ENCODE data around the gene UNC93B1.

UNC93B1 gene

DNA sequence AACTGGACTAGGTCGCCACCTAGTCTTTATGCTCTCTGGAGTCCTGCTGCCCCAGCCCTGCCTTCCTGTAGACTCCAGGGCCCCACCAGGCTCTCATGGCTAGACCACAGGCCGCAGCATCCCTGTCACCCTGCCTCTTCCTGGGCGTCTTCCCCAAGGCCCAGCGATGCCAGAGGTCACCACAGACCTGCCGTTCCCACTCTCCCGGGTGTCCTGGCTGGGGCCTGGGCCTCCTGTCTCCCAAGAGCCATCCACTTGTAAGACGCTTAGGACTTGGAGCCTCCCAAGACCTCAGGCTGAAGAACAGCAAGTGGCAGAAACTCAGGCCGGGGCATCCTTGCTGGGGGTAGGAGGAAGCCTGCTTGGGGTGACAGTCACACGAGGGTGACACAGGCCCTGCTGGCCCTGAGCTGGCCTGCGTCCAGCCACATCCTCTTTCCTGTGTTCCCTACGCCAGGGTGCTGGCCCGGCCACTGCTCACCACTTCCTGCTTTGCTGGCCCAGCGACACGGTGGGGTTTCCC, 32.9 kb upstream of the UNC93B1 start:
- H3K27me3 Mint-ChIP-seq, result no peaks in the 10 kb centered on the region
- H3K27ac Mint-ChIP-seq, result peak overlapping the region; percentile 98
- ATAC-seq (replicated peaks), result peak; percentile 58
- peak overlapping the region; percentile 66 to 75 for H3K4me3 Mint-ChIP-seq
- peaks cover 26% of the 10 kb centered on the region for H3K36me3 Mint-ChIP-seq (ENCODE audit: insufficient read depth)
- DNase-seq, result peak; percentile 24 to 32 (median 29)
- H3K4me1 Mint-ChIP-seq (ENCODE audit: low read depth in 2 of 2), result peaks cover 34 to 40% of the 10 kb centered on the region in 2 donors
- no peaks in the 10 kb centered on the region for H3K9me3 Mint-ChIP-seq

DNA sequence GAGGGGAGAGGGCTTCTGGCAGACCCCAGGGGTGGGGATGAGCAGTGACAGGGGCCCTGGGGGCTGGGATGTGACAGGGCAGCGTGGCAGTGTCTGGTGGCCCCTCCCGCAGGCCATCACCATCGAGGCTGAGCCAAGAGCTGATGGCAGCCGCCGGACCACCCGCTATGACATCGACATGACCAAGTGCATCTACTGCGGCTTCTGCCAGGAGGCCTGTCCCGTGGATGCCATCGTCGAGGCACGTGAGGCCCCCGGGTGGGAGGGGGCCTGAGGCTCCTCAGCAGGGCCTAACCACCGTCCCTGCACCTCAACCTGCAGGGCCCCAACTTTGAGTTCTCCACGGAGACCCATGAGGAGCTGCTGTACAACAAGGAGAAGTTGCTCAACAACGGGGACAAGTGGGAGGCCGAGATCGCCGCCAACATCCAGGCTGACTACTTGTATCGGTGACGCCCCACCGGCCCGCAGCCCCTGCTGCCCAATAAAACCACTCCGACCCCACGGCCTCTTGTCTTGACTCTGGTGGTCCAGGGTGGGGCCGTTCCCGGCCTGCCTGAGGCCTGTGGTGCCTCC, 32.3 kb upstream of the UNC93B1 start:
- H3K4me3 Mint-ChIP-seq, result peak overlapping the region; percentile 66 to 75
- peak overlapping the region; percentile 98 for H3K27ac Mint-ChIP-seq
- ATAC-seq (replicated peaks) (no peak), DNase-seq (no peak)
- H3K9me3 Mint-ChIP-seq, result no peaks in the 10 kb centered on the region
- peaks cover 30% of the 10 kb centered on the region for H3K36me3 Mint-ChIP-seq (ENCODE audit: insufficient read depth)
- peaks cover 36 to 43% of the 10 kb centered on the region in 2 donors for H3K4me1 Mint-ChIP-seq (ENCODE audit: low read depth in 2 of 2)
- no peaks in the 10 kb centered on the region for H3K27me3 Mint-ChIP-seq

DNA sequence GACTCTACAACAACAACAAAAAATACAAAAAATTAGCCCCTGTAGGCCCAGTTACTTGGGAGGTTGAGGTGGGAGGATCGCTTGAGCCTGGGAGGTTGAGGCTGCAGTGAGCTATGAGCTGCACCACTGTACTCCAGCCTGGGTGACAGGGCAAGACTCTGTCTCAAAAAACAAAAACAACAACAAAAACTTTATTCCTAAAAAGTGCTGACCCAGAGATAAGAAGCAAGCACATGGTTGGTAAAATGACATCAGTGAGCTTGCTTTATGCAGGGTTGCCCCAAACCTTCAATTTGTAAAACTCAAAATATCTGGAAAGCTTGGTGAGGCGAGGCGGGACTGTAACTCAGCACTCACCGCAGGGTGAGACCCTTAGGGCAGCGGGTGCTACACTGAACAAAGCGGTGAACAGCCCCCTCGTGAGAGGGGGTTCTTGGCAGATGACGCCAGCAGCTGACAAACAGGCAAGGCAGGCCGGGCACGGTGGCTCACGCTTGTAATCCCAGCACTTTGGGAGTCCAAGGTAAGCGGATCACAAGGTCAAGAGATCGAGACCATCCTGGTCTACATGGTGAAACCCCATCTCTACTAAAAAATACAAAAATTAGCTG, 31.5 kb upstream of the UNC93B1 start:
- Mint-ChIP-seq H3K9me3 (no peaks in the 10 kb centered on the region), H3K4me1 (ENCODE audit: low read depth in 2 of 2) (peaks cover 33 to 44% of the 10 kb centered on the region in 2 donors), H3K27me3 (no peaks in the 10 kb centered on the region), H3K36me3 (ENCODE audit: insufficient read depth) (peaks cover 38% of the 10 kb centered on the region), H3K4me3 (peak overlapping the region; percentile 29 to 75), H3K27ac (peak overlapping the region in 1 of 2 donors; percentile 98)
- ATAC-seq (replicated peaks), result no peak
- DNase-seq, result no peak

DNA sequence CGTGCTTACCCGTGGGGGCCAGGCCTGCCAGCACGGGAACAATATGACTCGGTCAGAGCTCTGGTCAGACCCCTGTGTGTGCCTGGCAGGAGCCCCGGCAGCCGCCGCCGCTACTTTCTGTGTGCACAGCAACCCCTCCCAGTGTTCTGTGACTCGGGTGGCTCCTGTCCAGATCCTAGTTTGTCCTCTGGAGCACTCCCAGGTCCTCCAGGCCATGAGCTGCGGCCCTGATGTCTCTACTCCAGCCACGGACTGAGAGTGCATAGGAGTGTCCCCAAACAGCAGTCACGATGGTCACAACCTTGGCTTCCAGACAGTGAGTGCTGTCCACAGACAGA, 29.8 kb upstream of the UNC93B1 start:
- Mint-ChIP-seq H3K27me3 (no peaks in the 10 kb centered on the region), H3K27ac (peak overlapping the region in 1 of 2 donors; percentile 67), H3K9me3 (no peaks in the 10 kb centered on the region), H3K4me3 (no peak overlapping the region), H3K4me1 (ENCODE audit: low read depth in 2 of 2) (peaks cover 33 to 40% of the 10 kb centered on the region in 2 donors), H3K36me3 (ENCODE audit: insufficient read depth) (peaks cover 41% of the 10 kb centered on the region)
- no peak for DNase-seq
- no peak for ATAC-seq (replicated peaks)

DNA sequence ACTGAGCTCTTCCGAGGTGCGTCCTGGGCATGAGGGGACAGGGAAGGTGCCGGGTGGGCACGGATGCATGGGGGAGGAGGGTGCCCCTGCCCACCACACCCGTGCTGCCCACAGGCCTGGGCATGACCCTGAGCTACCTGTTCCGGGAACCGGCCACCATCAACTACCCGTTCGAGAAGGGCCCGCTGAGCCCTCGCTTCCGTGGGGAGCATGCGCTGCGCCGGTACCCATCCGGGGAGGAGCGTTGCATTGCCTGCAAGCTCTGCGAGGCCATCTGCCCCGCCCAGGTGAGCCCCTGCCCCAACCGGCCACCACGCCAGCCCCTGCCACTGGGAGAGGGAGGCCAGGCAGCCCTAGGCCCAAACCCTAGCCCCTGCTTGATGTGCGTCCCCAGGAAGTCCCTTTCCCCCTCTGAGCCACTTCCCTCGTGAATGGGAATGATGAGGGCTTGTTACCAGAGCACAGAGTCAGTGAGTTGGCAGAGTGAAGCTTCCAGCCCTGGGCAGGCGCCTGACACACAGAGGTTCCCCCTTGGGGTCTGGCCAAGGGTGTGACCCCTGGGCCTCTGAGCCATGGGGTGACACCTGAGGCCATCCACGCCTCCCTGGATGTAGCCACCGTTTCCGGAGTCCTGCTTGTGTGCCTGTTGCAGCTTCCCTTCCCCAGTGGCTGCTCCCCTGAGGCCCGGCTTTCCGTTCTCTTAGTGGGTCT, 29.3 kb upstream of the UNC93B1 start:
- H3K27ac Mint-ChIP-seq, result peak overlapping the region in 1 of 2 donors; percentile 67
- H3K4me1 Mint-ChIP-seq (ENCODE audit: low read depth in 2 of 2), result peaks cover 33 to 40% of the 10 kb centered on the region in 2 donors
- H3K9me3 Mint-ChIP-seq, result no peaks in the 10 kb centered on the region
- H3K4me3 Mint-ChIP-seq, result no peak overlapping the region
- H3K36me3 Mint-ChIP-seq (ENCODE audit: insufficient read depth), result peaks cover 42% of the 10 kb centered on the region
- no peak for ATAC-seq (replicated peaks)
- H3K27me3 Mint-ChIP-seq, result no peaks in the 10 kb centered on the region
- no peak for DNase-seq

DNA sequence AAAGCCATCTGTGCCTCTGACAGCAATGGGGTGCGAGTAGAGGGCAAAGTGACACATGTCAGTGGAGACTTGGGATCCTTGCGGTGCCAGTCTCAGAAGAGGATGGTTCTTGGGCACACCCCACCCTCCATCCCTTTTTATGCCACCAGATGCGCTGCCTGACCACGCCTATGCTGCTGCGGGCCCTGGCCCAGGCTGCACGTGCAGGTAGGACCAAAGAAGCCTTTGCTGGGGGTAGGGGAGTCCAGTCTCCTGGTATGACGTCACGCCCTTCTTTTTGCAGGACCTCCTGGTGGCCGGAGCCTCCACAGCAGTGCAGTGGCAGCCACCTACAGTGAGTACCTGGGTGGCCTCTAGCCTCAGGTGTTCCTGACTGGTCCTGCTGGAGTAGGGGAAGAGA, 28.1 kb upstream of the UNC93B1 start:
- H3K27me3 Mint-ChIP-seq, result no peaks in the 10 kb centered on the region
- H3K4me1 Mint-ChIP-seq (ENCODE audit: low read depth in 2 of 2), result peaks cover 26 to 33% of the 10 kb centered on the region in 2 donors

DNA sequence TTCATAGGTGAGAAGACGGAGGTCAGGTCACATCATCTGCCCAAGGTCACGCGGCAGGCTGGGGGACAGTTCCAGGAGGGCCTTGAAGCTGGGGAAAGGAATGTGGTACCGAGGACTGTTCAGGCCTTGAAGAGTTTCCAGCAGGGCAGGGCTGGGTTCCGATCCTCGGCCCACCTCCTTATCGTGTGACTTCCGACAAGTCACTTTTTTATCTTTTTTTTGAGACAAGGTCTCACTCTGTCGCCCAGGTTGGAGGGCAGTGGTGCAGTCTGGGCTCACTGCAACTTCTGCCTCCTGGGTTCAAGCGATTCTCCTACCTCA, 27.2 kb upstream of the UNC93B1 start:
- no peak for ATAC-seq (replicated peaks)
- Mint-ChIP-seq H3K27me3 (no peaks in the 10 kb centered on the region), H3K27ac (peak overlapping the region; percentile 47 to 92), H3K4me3 (peak overlapping the region; percentile 91 to 92), H3K36me3 (ENCODE audit: insufficient read depth) (peaks cover 39% of the 10 kb centered on the region), H3K4me1 (ENCODE audit: low read depth in 2 of 2) (peaks cover 17 to 27% of the 10 kb centered on the region in 2 donors), H3K9me3 (no peaks in the 10 kb centered on the region)
- no peak for DNase-seq

More for the DNA sequence above, 28.1 kb upstream of the UNC93B1 start:
- Mint-ChIP-seq H3K36me3 (ENCODE audit: insufficient read depth) (peaks cover 42% of the 10 kb centered on the region), H3K27ac (peak overlapping the region; percentile 47 to 92), H3K4me3 (peak overlapping the region; percentile 91 to 92), H3K9me3 (no peaks in the 10 kb centered on the region)
- DNase-seq (no peak), ATAC-seq (replicated peaks) (no peak)

DNA sequence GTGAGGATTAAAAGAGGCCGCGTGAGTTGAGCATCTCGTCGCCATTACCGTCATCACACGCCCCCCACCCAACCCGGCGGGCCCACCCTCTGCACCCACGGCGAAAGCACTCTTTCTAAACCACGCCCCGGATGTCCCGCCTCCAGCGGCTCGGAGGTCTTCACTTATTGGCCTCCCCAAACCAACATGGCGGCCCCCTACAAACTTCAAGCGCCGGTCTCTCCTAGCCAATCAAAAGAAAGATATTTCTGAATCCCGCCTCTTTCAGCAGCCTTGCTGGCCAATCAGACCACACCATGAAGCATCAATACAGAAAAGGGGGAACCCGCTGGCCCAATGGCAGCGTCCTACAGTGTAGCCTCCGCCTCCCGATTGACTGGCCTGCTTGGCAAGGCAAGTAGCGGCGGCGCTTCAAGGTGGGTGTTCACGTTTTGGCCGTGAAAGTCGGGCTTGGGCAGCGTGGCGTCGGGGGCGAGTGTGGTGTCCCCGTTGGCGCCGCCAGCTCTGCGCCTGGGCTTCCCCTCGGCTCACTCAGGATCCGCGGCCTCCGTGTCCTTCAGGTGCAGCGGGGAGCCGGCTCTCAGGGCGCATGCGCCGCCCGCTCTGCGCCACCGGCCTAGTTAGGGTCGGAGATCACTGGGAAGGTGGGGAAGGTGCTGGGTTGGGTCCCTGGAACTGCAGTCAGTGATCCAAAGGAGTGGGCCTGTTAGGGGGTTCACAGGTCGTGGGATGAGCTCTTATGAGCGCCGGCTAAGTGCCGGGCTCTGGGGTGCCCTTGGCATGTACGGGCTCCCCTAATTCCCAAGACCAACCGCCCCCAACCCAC, 26.6 kb upstream of the UNC93B1 start, which contains the start of gene NDUFS8:
NDUFS8 (plus strand) TSS at position 364 of the 826 bp plus-strand sequence. CDS start 1,471 bp downstream, outside the sequence.
- peaks cover 13 to 27% of the 10 kb centered on the region in 2 donors for H3K4me1 Mint-ChIP-seq (ENCODE audit: low read depth in 2 of 2)
- no peaks in the 10 kb centered on the region for H3K9me3 Mint-ChIP-seq
- no peaks in the 10 kb centered on the region for H3K27me3 Mint-ChIP-seq
- ATAC-seq (replicated peaks) (peak; percentile 94), DNase-seq (peak; percentile 89 to 95 (median 90))
- peak within 1 kb of the TSS; percentile 91 to 92 for H3K4me3 Mint-ChIP-seq
- peak within 1 kb of the TSS; percentile 47 to 92 for H3K27ac Mint-ChIP-seq
- peaks cover 39% of the 10 kb centered on the region for H3K36me3 Mint-ChIP-seq (ENCODE audit: insufficient read depth)

DNA sequence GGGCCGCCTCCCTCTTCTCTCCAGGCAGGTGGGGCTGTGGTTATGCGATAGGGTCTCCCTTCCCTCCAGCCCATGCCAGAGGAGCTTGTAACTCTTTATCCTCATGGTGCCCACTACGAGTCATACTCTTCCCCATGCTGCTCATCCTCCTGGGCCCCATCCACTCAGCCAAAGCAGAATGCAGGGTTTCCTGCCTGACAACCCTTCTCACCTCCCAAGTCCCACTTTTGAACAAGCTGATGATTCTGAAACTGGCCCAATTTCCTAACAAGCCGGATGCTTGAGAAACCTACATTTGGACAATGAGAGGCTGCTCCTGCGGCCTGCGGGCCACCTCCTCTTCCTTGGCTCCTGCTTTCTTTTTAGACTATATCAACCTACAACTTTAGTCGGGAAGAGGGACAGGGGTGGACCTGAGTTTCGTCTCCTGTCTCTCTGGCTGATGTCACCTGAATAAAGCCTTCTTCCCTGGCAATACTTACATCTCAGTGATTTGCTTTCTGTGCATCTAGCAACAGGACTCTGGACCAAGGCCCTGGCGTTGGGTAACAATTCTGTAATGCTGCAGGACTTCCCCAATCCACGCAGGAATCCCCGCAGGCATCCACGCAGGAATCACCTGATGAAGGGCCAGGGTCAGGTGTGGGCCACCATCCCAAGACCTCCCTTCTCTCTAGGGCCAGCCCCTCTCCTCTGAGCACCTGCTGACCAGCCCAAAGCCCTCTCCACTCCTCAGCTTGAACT, 25.1 kb upstream of the UNC93B1 start:
- no peaks in the 10 kb centered on the region for H3K9me3 Mint-ChIP-seq
- no peak for ATAC-seq (replicated peaks)
- H3K27ac Mint-ChIP-seq, result no peak overlapping the region
- peak overlapping the region; percentile 91 to 92 for H3K4me3 Mint-ChIP-seq
- H3K36me3 Mint-ChIP-seq (ENCODE audit: insufficient read depth), result peaks cover 28% of the 10 kb centered on the region
- no peak for DNase-seq
- H3K27me3 Mint-ChIP-seq, result no peaks in the 10 kb centered on the region
- H3K4me1 Mint-ChIP-seq (ENCODE audit: low read depth in 2 of 2), result peaks cover 13 to 27% of the 10 kb centered on the region in 2 donors

DNA sequence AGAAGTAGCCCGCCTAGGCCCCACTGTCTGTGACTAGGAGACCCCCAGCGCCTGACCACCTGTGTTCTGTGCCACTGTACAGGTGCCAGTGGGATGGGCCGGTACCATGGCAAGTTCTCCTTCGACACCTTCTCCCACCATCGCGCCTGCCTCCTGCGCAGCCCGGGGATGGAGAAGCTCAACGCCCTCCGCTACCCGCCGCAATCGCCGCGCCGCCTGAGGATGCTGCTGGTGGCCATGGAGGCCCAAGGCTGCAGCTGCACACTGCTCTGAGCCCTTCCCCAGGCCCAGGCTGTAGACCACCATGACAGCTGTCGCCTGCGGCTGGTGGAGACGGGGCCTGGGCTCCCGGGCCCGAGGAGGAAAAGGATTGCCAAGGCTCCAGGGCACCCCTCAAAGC, 23.8 kb upstream of the UNC93B1 start:
- DNase-seq (no peak), ATAC-seq (replicated peaks) (no peak)
- no peaks in the 10 kb centered on the region for H3K9me3 Mint-ChIP-seq
- peaks cover 13 to 25% of the 10 kb centered on the region in 2 donors for H3K4me1 Mint-ChIP-seq (ENCODE audit: low read depth in 2 of 2)
- H3K36me3 Mint-ChIP-seq (ENCODE audit: insufficient read depth), result peaks cover 24% of the 10 kb centered on the region
- H3K4me3 Mint-ChIP-seq, result no peak overlapping the region
- no peaks in the 10 kb centered on the region for H3K27me3 Mint-ChIP-seq
- H3K27ac Mint-ChIP-seq, result no peak overlapping the region

DNA sequence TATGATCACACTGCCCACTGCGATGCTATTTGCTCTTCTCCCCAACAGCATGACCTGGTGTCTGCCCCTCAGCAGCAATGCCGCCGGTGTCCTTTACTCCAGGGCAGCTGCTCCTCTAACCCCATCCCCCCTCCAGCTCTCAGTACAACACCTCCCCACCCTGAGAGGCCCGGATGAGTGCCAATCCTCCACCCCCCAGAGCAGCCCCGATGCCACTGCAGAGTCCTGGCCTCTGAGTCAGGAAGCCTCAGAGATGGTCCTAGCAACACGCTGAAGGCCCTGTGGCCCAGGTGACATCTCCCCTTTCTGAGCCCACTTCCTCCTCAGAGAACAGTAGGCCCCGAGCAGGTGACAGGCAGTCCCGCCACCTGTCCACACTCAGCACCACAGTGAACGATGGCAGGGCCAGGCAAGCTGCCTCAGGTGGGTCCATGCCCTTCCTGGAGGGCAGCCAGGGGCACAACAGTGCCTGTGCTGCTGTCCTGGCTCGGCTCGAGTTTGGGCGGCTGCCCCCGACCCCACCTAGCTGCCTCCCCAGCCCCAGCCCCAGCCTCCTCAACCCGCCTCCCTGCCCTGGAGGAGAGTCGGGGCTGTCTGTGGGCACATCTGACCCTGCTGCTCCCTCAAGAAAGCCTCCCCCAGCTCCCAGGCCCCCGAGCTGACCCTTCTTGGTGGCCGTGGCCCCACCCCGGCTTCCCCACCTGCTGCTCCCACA, 22.7 kb upstream of the UNC93B1 start:
- Mint-ChIP-seq H3K36me3 (ENCODE audit: insufficient read depth) (peaks cover 16% of the 10 kb centered on the region), H3K9me3 (no peaks in the 10 kb centered on the region), H3K4me1 (ENCODE audit: low read depth in 2 of 2) (peaks cover 9 to 21% of the 10 kb centered on the region in 2 donors), H3K4me3 (no peak overlapping the region), H3K27me3 (no peaks in the 10 kb centered on the region), H3K27ac (no peak overlapping the region)
- DNase-seq (no peak), ATAC-seq (replicated peaks) (no peak)

DNA sequence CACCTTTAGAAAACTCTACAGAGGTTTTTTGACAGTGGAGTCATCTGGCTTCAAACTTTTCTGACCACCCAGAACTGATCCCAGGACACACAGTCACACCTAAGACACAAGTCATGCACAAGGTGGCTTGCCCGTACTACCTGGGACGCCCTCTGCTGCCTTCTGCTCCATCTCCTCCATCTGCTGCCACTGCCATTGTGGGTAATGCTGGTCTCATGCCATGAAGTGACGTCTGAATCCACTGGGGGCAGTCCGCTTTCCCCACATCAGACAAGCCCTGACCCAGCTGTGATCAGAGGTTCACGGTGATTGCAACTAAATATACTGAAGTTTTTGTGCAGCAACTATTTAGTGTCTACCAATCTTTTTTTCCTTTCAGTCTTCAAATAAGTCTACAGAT, 21.1 kb upstream of the UNC93B1 start:
- Mint-ChIP-seq H3K36me3 (ENCODE audit: insufficient read depth) (peaks cover 4% of the 10 kb centered on the region), H3K9me3 (no peaks in the 10 kb centered on the region), H3K27ac (no peak overlapping the region), H3K4me3 (no peak overlapping the region), H3K4me1 (ENCODE audit: low read depth in 2 of 2) (peaks cover 3 to 10% of the 10 kb centered on the region in 2 donors), H3K27me3 (peaks cover 6 to 7% of the 10 kb centered on the region in 2 donors)
- ATAC-seq (replicated peaks), result peak; percentile 39
- no peak for DNase-seq

Data from effector memory CD8-positive, alpha-beta T cell (primary cell).